H1 (cell line): ENCODE data around the gene ST8SIA5. TPM values are rescaled to one million over a fixed set of nuclear protein-coding genes. Genes with fewer than 3 reads are reported as not detected.

Experiments
- CTCF ChIA-PET: fragments of 300-600 bp; sonication (Branson Sonifier 250); formaldehyde crosslinking; loops from one replicate; lab custom pipeline; 2021; ENCODE audit not compliant: partially characterized antibody; lab: Charles Lee
- POLR2A ChIA-PET: fragments of 300-600 bp; sonication (Branson Sonifier 250); formaldehyde crosslinking; loops from one replicate; lab custom pipeline; 2021; ENCODE audit warnings: inconsistent platforms; ENCODE audit not compliant: partially characterized antibody; lab: Charles Lee
- DNase-seq, 2 experiments: peaks; one replicate each; pipeline versions ENCODE4 v3.0.0 to v3.0.0-alpha.2; 2010 to 2022; ENCODE audit warnings: low spot score in 2 of 2, low read depth in 1 of 2, mixed read lengths in 1 of 2
- FAIRE-seq: peaks from 2 replicates; lab custom pipeline; 2011; peaks lifted over from hg19 to GRCh38; lab: Jason Lieb, UNC
- H2AFZ ChIP-seq: 2 replicates; pipeline ENCODE4 v1.8.1; 2012; ENCODE audit warnings: low read length, inconsistent platforms
- H2AK5ac ChIP-seq: 2 replicates; pipeline ENCODE4 v1.6.1; 2013; ENCODE audit warnings: low read depth, low read length
- H2BK120ac ChIP-seq: replicated peaks from 2 replicates; pipeline ENCODE3; 2013; ENCODE audit warnings: low read depth, low read length, inconsistent platforms
- H2BK12ac ChIP-seq: 2 replicates; pipeline ENCODE4 v1.6.1; 2013; ENCODE audit warnings: low read depth, low read length
- H2BK15ac ChIP-seq: 2 replicates; pipeline ENCODE4 v1.6.1; 2013; ENCODE audit warnings: low read length
- H2BK20ac ChIP-seq: 2 replicates; pipeline ENCODE4 v1.6.1; 2013; ENCODE audit warnings: low read length
- H2BK5ac ChIP-seq: 2 replicates; pipeline ENCODE4 v1.6.1; 2013; ENCODE audit warnings: low read depth, low read length
- H3K14ac ChIP-seq: 2 replicates; pipeline ENCODE4 v1.6.1; 2013; ENCODE audit warnings: inconsistent platforms; ENCODE audit not compliant: insufficient read length
- H3K18ac ChIP-seq: 2 replicates; pipeline ENCODE4 v1.6.1; 2013; ENCODE audit warnings: low read length; ENCODE audit errors: extremely low read depth
- H3K23ac ChIP-seq: 2 replicates; pipeline ENCODE4 v1.6.1; 2013; ENCODE audit warnings: inconsistent platforms; ENCODE audit not compliant: insufficient read length
- H3K23me2 ChIP-seq: 2 replicates; pipeline ENCODE4 v1.6.1; 2013; ENCODE audit warnings: low read depth, low read length
- H3K27ac ChIP-seq: 2 replicates; pipeline ENCODE4 v1.6.1; 2011; ENCODE audit warnings: low read depth, low read length, inconsistent platforms
- H3K27me3 ChIP-seq, 4 experiments: replicated peaks in 1 of 4; 1 replicate in 1 of 4; 2 replicates in 3 of 4; pipeline versions ENCODE4 v1.6.1 to v1.8.1; 2011 to 2013; ENCODE audit warnings: low read length in 3 of 4, mild to moderate bottlenecking in 3 of 4, inconsistent platforms in 2 of 4, mixed read lengths in 2 of 4, moderate library complexity in 1 of 4; ENCODE audit not compliant: control insufficient read depth in 3 of 4, insufficient read depth in 3 of 4; ENCODE audit errors: extremely low read depth in 1 of 4
- H3K36me3 ChIP-seq, 4 experiments: 2 replicates each; pipeline versions ENCODE4 v1.6.1 to v1.8.1; 2011 to 2013; ENCODE audit warnings: mild to moderate bottlenecking in 4 of 4, low read length in 3 of 4, moderate library complexity in 2 of 4, control low read depth in 1 of 4, inconsistent platforms in 1 of 4; ENCODE audit not compliant: insufficient read depth in 4 of 4, control insufficient read depth in 2 of 4
- H3K4ac ChIP-seq: replicated peaks from 2 replicates; pipeline ENCODE3; 2013; ENCODE audit warnings: low read length, low read depth, mixed read lengths, inconsistent platforms; ENCODE audit not compliant: insufficient read length
- H3K4me1 ChIP-seq, 4 experiments: replicated peaks in 1 of 4; 1 replicate in 1 of 4; 2 replicates in 3 of 4; pipeline versions ENCODE4 v1.6.1 to v1.8.1; 2011 to 2013; ENCODE audit warnings: low read length in 3 of 4, inconsistent platforms in 2 of 4, mixed read lengths in 1 of 4; ENCODE audit not compliant: insufficient read depth in 4 of 4, control insufficient read depth in 3 of 4
- H3K4me2 ChIP-seq, 2 experiments: 2 replicates each; pipeline versions ENCODE4 v1.6.1 to v1.8.1; 2011 to 2013; ENCODE audit warnings: low read depth in 2 of 2, low read length in 2 of 2, control low read depth in 1 of 2, inconsistent platforms in 1 of 2, mild to moderate bottlenecking in 1 of 2; ENCODE audit not compliant: insufficient read depth in 1 of 2
- H3K4me3 ChIP-seq, 4 experiments: fragments of 200-600, 300-600 bp in 1 of 4; sonication (generic), shearing (Covaris generic), sonication (Bioruptor Twin) in 1 of 4; 2 replicates each; pipeline versions ENCODE4 v1.5.1 to v1.8.1; 2011 to 2016; ENCODE audit warnings: low read length in 4 of 4, low read depth in 3 of 4, control low read depth in 2 of 4, inconsistent platforms in 2 of 4, mild to moderate bottlenecking in 2 of 4, mixed read lengths in 1 of 4, moderate library complexity in 1 of 4; ENCODE audit not compliant: insufficient read depth in 2 of 4; ENCODE audit errors: extremely low read depth in 1 of 4
- H3K56ac ChIP-seq: replicated peaks from 2 replicates; pipeline ENCODE3; 2013; ENCODE audit warnings: low read depth, mild to moderate bottlenecking, mixed read lengths, low read length, inconsistent platforms; ENCODE audit not compliant: insufficient read length
- H3K79me1 ChIP-seq: 2 replicates; pipeline ENCODE4 v1.6.1; 2013; ENCODE audit warnings: low read depth, low read length, control low read depth
- H3K79me2 ChIP-seq, 2 experiments: 2 replicates each; pipeline versions ENCODE4 v1.6.1 to v1.8.1; 2012 to 2013; ENCODE audit warnings: low read length in 2 of 2, mild to moderate bottlenecking in 2 of 2, inconsistent platforms in 1 of 2; ENCODE audit not compliant: insufficient read depth in 2 of 2, control insufficient read depth in 1 of 2
- H3K9ac ChIP-seq, 4 experiments: replicated peaks in 1 of 4; 1 replicate in 1 of 4; 2 replicates in 3 of 4; pipeline versions ENCODE4 v1.6.1 to v1.8.1; 2011 to 2013; ENCODE audit warnings: low read depth in 3 of 4, low read length in 3 of 4, control low read depth in 2 of 4, mild to moderate bottlenecking in 2 of 4, moderate library complexity in 2 of 4, inconsistent platforms in 1 of 4; ENCODE audit errors: extremely low read depth in 1 of 4
- H3K9me3 ChIP-seq, 2 experiments: 2 replicates each; pipeline versions ENCODE4 v1.6.1 to v1.8.1; 2012 to 2013; ENCODE audit warnings: mild to moderate bottlenecking in 2 of 2, moderate library complexity in 2 of 2, control low read depth in 1 of 2, inconsistent platforms in 1 of 2, low read depth in 1 of 2, low read length in 1 of 2, mixed read lengths in 1 of 2; ENCODE audit not compliant: insufficient read depth in 2 of 2
- H4K20me1 ChIP-seq, 2 experiments: replicated peaks in 1 of 2; 2 replicates each; pipeline versions ENCODE3 to v1.8.1; 2011 to 2013; ENCODE audit warnings: inconsistent platforms in 2 of 2, low read length in 2 of 2, mild to moderate bottlenecking in 1 of 2; ENCODE audit not compliant: insufficient read depth in 2 of 2, control insufficient read depth in 1 of 2
- H4K5ac ChIP-seq: 2 replicates; pipeline ENCODE4 v1.6.1; 2013; ENCODE audit warnings: low read length, low read depth, mixed read lengths, inconsistent platforms; ENCODE audit not compliant: insufficient read length
- H4K8ac ChIP-seq: 2 replicates; pipeline ENCODE4 v1.8.0; 2013; ENCODE audit warnings: mild to moderate bottlenecking, moderate library complexity, low read length, inconsistent platforms; ENCODE audit not compliant: insufficient read depth; ENCODE audit errors: extremely low read depth
- H4K91ac ChIP-seq: replicated peaks from 2 replicates; pipeline ENCODE3; 2013; ENCODE audit warnings: low read length, mixed read lengths, inconsistent platforms; ENCODE audit not compliant: insufficient read length
- ASH2L ChIP-seq: fragments of 200-600, 300-600 bp; sonication (generic); IDR thresholded peaks from one replicate; pipeline ENCODE4 v1.7.1; 2017; ENCODE audit warnings: low read length
- CBX5 ChIP-seq: fragments of 300-800, 300-1000 bp; sonication (generic); IDR thresholded peaks from 2 replicates; pipeline ENCODE4 v1.7.1; 2016; ENCODE audit warnings: antibody characterized with exemption, low read length, low read depth
- CEBPB ChIP-seq: IDR thresholded peaks from 2 replicates; pipeline ENCODE4 v1.6.1; 2012; ENCODE audit warnings: low read depth, low read length
- CHD1 ChIP-seq: IDR thresholded peaks from 2 replicates; pipeline ENCODE4 v1.6.1; 2012; ENCODE audit warnings: low read depth, low read length, improper control_type of control experiment
- CTBP2 ChIP-seq: IDR thresholded peaks from 2 replicates; pipeline ENCODE4 v1.7.0; 2011; ENCODE audit warnings: borderline replicate concordance, mild to moderate bottlenecking, moderate library complexity, mixed read lengths, low read length; ENCODE audit not compliant: insufficient read depth, insufficient read length
- GTF2F1 ChIP-seq: IDR thresholded peaks from 2 replicates; pipeline ENCODE4 v1.6.1; 2012; ENCODE audit warnings: low read depth, low read length, improper control_type of control experiment, borderline replicate concordance
- HDAC6 ChIP-seq: IDR thresholded peaks from one replicate; pipeline ENCODE4 v1.7.1; 2012; ENCODE audit warnings: low read depth, mild to moderate bottlenecking, inconsistent platforms, low read length, moderate library complexity
- JUN ChIP-seq: IDR thresholded peaks from 2 replicates; pipeline ENCODE4 v1.6.1; 2011; ENCODE audit warnings: low read depth, mild to moderate bottlenecking, improper control_type of control experiment, low read length
- NANOG ChIP-seq: IDR thresholded peaks from 2 replicates; pipeline ENCODE4 v1.6.1; 2011; ENCODE audit warnings: low read length, low read depth, mild to moderate bottlenecking, inconsistent platforms; ENCODE audit not compliant: insufficient read depth, poor library complexity, severe bottlenecking
- NRF1 ChIP-seq: IDR thresholded peaks from 2 replicates; pipeline ENCODE4 v1.6.1; 2011; ENCODE audit warnings: mild to moderate bottlenecking, low read depth, low read length, improper control_type of control experiment
- POLR2AphosphoS5 ChIP-seq: IDR thresholded peaks from 2 replicates; pipeline ENCODE4 v1.6.1; 2011; ENCODE audit warnings: low read depth, low read length
- RAD21 ChIP-seq, 2 experiments: IDR thresholded peaks in 1 of 2; conservative IDR thresholded peaks in 1 of 2; 2 replicates each; pipeline ENCODE4 v1.6.1; 2011; ENCODE audit warnings: low read depth in 2 of 2, low read length in 2 of 2, improper control_type of control experiment in 1 of 2, inconsistent platforms in 1 of 2, mild to moderate bottlenecking in 1 of 2, moderate library complexity in 1 of 2
- SIRT6 ChIP-seq: IDR thresholded peaks from one replicate; pipeline ENCODE4 v1.7.1; 2012; ENCODE audit warnings: low read length, inconsistent platforms
- WGBS, 2 experiments: shearing (Covaris generic) in 1 of 2; methylation state at CpG; one replicate each; pipeline versions ENCODE4 v1.1.6 to v1.1.7; 2013 to 2015; ENCODE audit warnings: low lambda C conversion rate in 2 of 2, mixed read lengths in 2 of 2, inconsistent platforms in 1 of 2, low coverage in 1 of 2, missing lambda C conversion rate in 1 of 2; ENCODE audit not compliant: insufficient replicate concordance in 2 of 2, insufficient coverage in 1 of 2, insufficient read length in 1 of 2; ENCODE audit errors: extremely low coverage in 1 of 2, missing lambda C conversion rate in 1 of 2; 5-methylcytosine and 5-hydroxymethylcytosine counted together
- polyA plus RNA-seq, 7 experiments: library from polyadenylated mRNA; depleted of rRNA in 3 of 7; stranded (reverse) in 5 of 7; unstranded in 2 of 7; fragments of >200 nt in 5 of 7; fragments of 200-250 nt in 2 of 7; gene quantifications; 1 replicate in 5 of 7; 2 replicates in 1 of 7; 4 replicates in 1 of 7; pipeline versions ENCODE4 v1.2.1 to v1.2.3, GENCODE V29; 2011 to 2013; ENCODE audit warnings: missing spikeins in 2 of 7, mixed read lengths in 2 of 7
- total RNA-seq: library from RNA; stranded (reverse); fragmentation: NEBNext Ultra II Directional; extraction: Animal tissue kit (Norgen Biotek cat#: 25700); gene quantifications from 2 replicates; pipeline ENCODE4 v1.2.1, GENCODE V29; 2021
- TF ChIP-seq, protein P1 (sequence below): IDR thresholded peaks from 2 replicates; pipeline ENCODE4 v1.6.1; 2012; ENCODE audit warnings: inconsistent platforms

ST8SIA5 gene
- total and polyA plus RNA-seq, 2 of the 8 experiments (the other 6 are each of a cell fraction or from before 2014, with no cell fraction given): 2.4 to 6.3 TPM

DNA sequence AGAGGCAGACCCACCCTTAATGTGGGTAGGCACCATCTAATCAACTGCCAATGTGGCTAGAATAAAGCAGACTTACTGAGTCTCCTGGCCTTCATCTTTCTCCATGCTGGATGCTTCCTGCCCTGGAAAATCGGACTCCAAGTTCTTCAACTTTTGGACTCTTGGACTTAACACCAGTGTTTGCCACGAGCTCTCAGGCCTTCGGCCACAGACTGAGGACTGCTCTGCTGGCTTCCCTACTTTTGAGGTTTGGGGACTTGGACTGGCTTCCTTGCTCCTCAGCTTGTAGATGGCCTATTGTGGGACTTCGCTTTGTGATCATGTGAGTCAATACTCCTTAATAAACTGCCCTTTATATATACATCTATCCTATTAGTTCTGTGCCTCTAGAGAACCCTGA is 21.9 kb downstream of the ST8SIA5 start:
- H2BK5ac ChIP-seq: no peak overlapping the region
- H2BK20ac ChIP-seq: no peak overlapping the region
- POLR2A ChIA-PET: no interaction called here
- H3K56ac ChIP-seq: no peak overlapping the region
- no peak overlapping the region for H3K14ac ChIP-seq
- H3K23me2 ChIP-seq: no peaks in the 10 kb centered on the region
- H4K5ac ChIP-seq: no peak overlapping the region
- DNase-seq (no peak), FAIRE-seq (no peak)
- no peaks in the 10 kb centered on the region for H3K79me1 ChIP-seq
- H2AK5ac ChIP-seq: no peak overlapping the region
- H3K36me3 ChIP-seq: 0 out of 8 replicates have a peak, but pooled peaks cover 0 to 3% (median 0%) of the 10 kb centered on the region in 4 experiments
- no peak overlapping the region for H3K4me3 ChIP-seq
- WGBS, 2 experiments: 88% methylated on average over 4 of the region's 4 CpGs; no CpG with 5 or more reads in 1 of the 2 experiments
- H2BK15ac ChIP-seq: no peak overlapping the region
- H2BK120ac ChIP-seq: no peak overlapping the region
- H4K20me1 ChIP-seq: no peaks in the 10 kb centered on the region
- no peak overlapping the region for H3K4ac ChIP-seq
- H3K4me2 ChIP-seq: no peak overlapping the region
- H3K9me3 ChIP-seq: peaks cover 5 to 6% of the 10 kb centered on the region in 2 experiments; a peak in 2 of 4 replicates
- no peak overlapping the region for H4K91ac ChIP-seq
- H4K8ac ChIP-seq: no peak overlapping the region
- H3K27ac ChIP-seq: no peak overlapping the region
- H3K4me1 ChIP-seq: no peaks in the 10 kb centered on the region; a peak in 1 of 7 replicates
- no peaks in the 10 kb centered on the region for H3K79me2 ChIP-seq
- no peak overlapping the region for H2BK12ac ChIP-seq
- no peak overlapping the region for H3K23ac ChIP-seq
- CTCF ChIA-PET: interaction anchor here (1.4 kb wide), 1 partner anchor 36 kb away, joined by 3 read pairs; no protein-coding TSS in a partner anchor
- H3K18ac ChIP-seq: no peak overlapping the region
- no peak overlapping the region for H3K9ac ChIP-seq
- no peak overlapping the region for H2AFZ ChIP-seq
- H3K27me3 ChIP-seq: no peaks in the 10 kb centered on the region
- TF ChIP-seq POLR2AphosphoS5 (no peak), ASH2L (no peak), RAD21 (IDR thresholded peaks at IDR 0.05 in 1 of 2, conservative IDR thresholded peaks at IDR 0.05 in 1 of 2; ENCODE audit: low read depth in 2 of 2, low read length in 2 of 2) (no peak), SIRT6 (no peak), CBX5 (no peak), CEBPB (no peak), HDAC6 (no peak), GTF2F1 (no peak), CTBP2 (no peak), JUN (no peak), NRF1 (no peak), CHD1 (no peak), NANOG (no peak)
- TF ChIP-seq, protein P1, sequence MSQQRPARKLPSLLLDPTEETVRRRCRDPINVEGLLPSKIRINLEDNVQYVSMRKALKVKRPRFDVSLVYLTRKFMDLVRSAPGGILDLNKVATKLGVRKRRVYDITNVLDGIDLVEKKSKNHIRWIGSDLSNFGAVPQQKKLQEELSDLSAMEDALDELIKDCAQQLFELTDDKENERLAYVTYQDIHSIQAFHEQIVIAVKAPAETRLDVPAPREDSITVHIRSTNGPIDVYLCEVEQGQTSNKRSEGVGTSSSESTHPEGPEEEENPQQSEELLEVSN: no peak
